H1 (cell line): Measurements from ENCODE around the gene ZFP36L2. TPM values are rescaled to one million over a fixed set of nuclear protein-coding genes. Genes with fewer than 3 reads are reported as not detected.

Experiments
- CTCF ChIA-PET: fragments of 300-600 bp; sonication (Branson Sonifier 250); formaldehyde crosslinking; loops from one replicate; lab custom pipeline; 2021; ENCODE audit not compliant: partially characterized antibody; lab: Charles Lee
- POLR2A ChIA-PET: fragments of 300-600 bp; sonication (Branson Sonifier 250); formaldehyde crosslinking; loops from one replicate; lab custom pipeline; 2021; ENCODE audit warnings: inconsistent platforms; ENCODE audit not compliant: partially characterized antibody; lab: Charles Lee
- DNase-seq, 2 experiments: peaks; one replicate each; pipeline versions ENCODE4 v3.0.0 to v3.0.0-alpha.2; 2010 to 2022; ENCODE audit warnings: low spot score in 2 of 2, low read depth in 1 of 2, mixed read lengths in 1 of 2
- FAIRE-seq: peaks from 2 replicates; lab custom pipeline; 2011; peaks lifted over from hg19 to GRCh38; lab: Jason Lieb, UNC
- H2AFZ ChIP-seq: 2 replicates; pipeline ENCODE4 v1.8.1; 2012; ENCODE audit warnings: low read length, inconsistent platforms
- H2AK5ac ChIP-seq: 2 replicates; pipeline ENCODE4 v1.6.1; 2013; ENCODE audit warnings: low read depth, low read length
- H2BK120ac ChIP-seq: replicated peaks from 2 replicates; pipeline ENCODE3; 2013; ENCODE audit warnings: low read depth, low read length, inconsistent platforms
- H2BK12ac ChIP-seq: 2 replicates; pipeline ENCODE4 v1.6.1; 2013; ENCODE audit warnings: low read depth, low read length
- H2BK15ac ChIP-seq: 2 replicates; pipeline ENCODE4 v1.6.1; 2013; ENCODE audit warnings: low read length
- H2BK20ac ChIP-seq: 2 replicates; pipeline ENCODE4 v1.6.1; 2013; ENCODE audit warnings: low read length
- H2BK5ac ChIP-seq: 2 replicates; pipeline ENCODE4 v1.6.1; 2013; ENCODE audit warnings: low read depth, low read length
- H3K14ac ChIP-seq: 2 replicates; pipeline ENCODE4 v1.6.1; 2013; ENCODE audit warnings: inconsistent platforms; ENCODE audit not compliant: insufficient read length
- H3K18ac ChIP-seq: 2 replicates; pipeline ENCODE4 v1.6.1; 2013; ENCODE audit warnings: low read length; ENCODE audit errors: extremely low read depth
- H3K23ac ChIP-seq: 2 replicates; pipeline ENCODE4 v1.6.1; 2013; ENCODE audit warnings: inconsistent platforms; ENCODE audit not compliant: insufficient read length
- H3K23me2 ChIP-seq: 2 replicates; pipeline ENCODE4 v1.6.1; 2013; ENCODE audit warnings: low read depth, low read length
- H3K27ac ChIP-seq: 2 replicates; pipeline ENCODE4 v1.6.1; 2011; ENCODE audit warnings: low read depth, low read length, inconsistent platforms
- H3K27me3 ChIP-seq, 4 experiments: replicated peaks in 1 of 4; 1 replicate in 1 of 4; 2 replicates in 3 of 4; pipeline versions ENCODE4 v1.6.1 to v1.8.1; 2011 to 2013; ENCODE audit warnings: low read length in 3 of 4, mild to moderate bottlenecking in 3 of 4, inconsistent platforms in 2 of 4, mixed read lengths in 2 of 4, moderate library complexity in 1 of 4; ENCODE audit not compliant: control insufficient read depth in 3 of 4, insufficient read depth in 3 of 4; ENCODE audit errors: extremely low read depth in 1 of 4
- H3K36me3 ChIP-seq, 4 experiments: 2 replicates each; pipeline versions ENCODE4 v1.6.1 to v1.8.1; 2011 to 2013; ENCODE audit warnings: mild to moderate bottlenecking in 4 of 4, low read length in 3 of 4, moderate library complexity in 2 of 4, control low read depth in 1 of 4, inconsistent platforms in 1 of 4; ENCODE audit not compliant: insufficient read depth in 4 of 4, control insufficient read depth in 2 of 4
- H3K4ac ChIP-seq: replicated peaks from 2 replicates; pipeline ENCODE3; 2013; ENCODE audit warnings: low read length, low read depth, mixed read lengths, inconsistent platforms; ENCODE audit not compliant: insufficient read length
- H3K4me1 ChIP-seq, 4 experiments: replicated peaks in 1 of 4; 1 replicate in 1 of 4; 2 replicates in 3 of 4; pipeline versions ENCODE4 v1.6.1 to v1.8.1; 2011 to 2013; ENCODE audit warnings: low read length in 3 of 4, inconsistent platforms in 2 of 4, mixed read lengths in 1 of 4; ENCODE audit not compliant: insufficient read depth in 4 of 4, control insufficient read depth in 3 of 4
- H3K4me2 ChIP-seq, 2 experiments: 2 replicates each; pipeline versions ENCODE4 v1.6.1 to v1.8.1; 2011 to 2013; ENCODE audit warnings: low read depth in 2 of 2, low read length in 2 of 2, control low read depth in 1 of 2, inconsistent platforms in 1 of 2, mild to moderate bottlenecking in 1 of 2; ENCODE audit not compliant: insufficient read depth in 1 of 2
- H3K4me3 ChIP-seq, 4 experiments: fragments of 200-600, 300-600 bp in 1 of 4; sonication (generic), shearing (Covaris generic), sonication (Bioruptor Twin) in 1 of 4; 2 replicates each; pipeline versions ENCODE4 v1.5.1 to v1.8.1; 2011 to 2016; ENCODE audit warnings: low read length in 4 of 4, low read depth in 3 of 4, control low read depth in 2 of 4, inconsistent platforms in 2 of 4, mild to moderate bottlenecking in 2 of 4, mixed read lengths in 1 of 4, moderate library complexity in 1 of 4; ENCODE audit not compliant: insufficient read depth in 2 of 4; ENCODE audit errors: extremely low read depth in 1 of 4
- H3K56ac ChIP-seq: replicated peaks from 2 replicates; pipeline ENCODE3; 2013; ENCODE audit warnings: low read depth, mild to moderate bottlenecking, mixed read lengths, low read length, inconsistent platforms; ENCODE audit not compliant: insufficient read length
- H3K79me1 ChIP-seq: 2 replicates; pipeline ENCODE4 v1.6.1; 2013; ENCODE audit warnings: low read depth, low read length, control low read depth
- H3K79me2 ChIP-seq, 2 experiments: 2 replicates each; pipeline versions ENCODE4 v1.6.1 to v1.8.1; 2012 to 2013; ENCODE audit warnings: low read length in 2 of 2, mild to moderate bottlenecking in 2 of 2, inconsistent platforms in 1 of 2; ENCODE audit not compliant: insufficient read depth in 2 of 2, control insufficient read depth in 1 of 2
- H3K9ac ChIP-seq, 4 experiments: replicated peaks in 1 of 4; 1 replicate in 1 of 4; 2 replicates in 3 of 4; pipeline versions ENCODE4 v1.6.1 to v1.8.1; 2011 to 2013; ENCODE audit warnings: low read depth in 3 of 4, low read length in 3 of 4, control low read depth in 2 of 4, mild to moderate bottlenecking in 2 of 4, moderate library complexity in 2 of 4, inconsistent platforms in 1 of 4; ENCODE audit errors: extremely low read depth in 1 of 4
- H3K9me3 ChIP-seq, 2 experiments: 2 replicates each; pipeline versions ENCODE4 v1.6.1 to v1.8.1; 2012 to 2013; ENCODE audit warnings: mild to moderate bottlenecking in 2 of 2, moderate library complexity in 2 of 2, control low read depth in 1 of 2, inconsistent platforms in 1 of 2, low read depth in 1 of 2, low read length in 1 of 2, mixed read lengths in 1 of 2; ENCODE audit not compliant: insufficient read depth in 2 of 2
- H4K20me1 ChIP-seq, 2 experiments: replicated peaks in 1 of 2; 2 replicates each; pipeline versions ENCODE3 to v1.8.1; 2011 to 2013; ENCODE audit warnings: inconsistent platforms in 2 of 2, low read length in 2 of 2, mild to moderate bottlenecking in 1 of 2; ENCODE audit not compliant: insufficient read depth in 2 of 2, control insufficient read depth in 1 of 2
- H4K5ac ChIP-seq: 2 replicates; pipeline ENCODE4 v1.6.1; 2013; ENCODE audit warnings: low read length, low read depth, mixed read lengths, inconsistent platforms; ENCODE audit not compliant: insufficient read length
- H4K8ac ChIP-seq: 2 replicates; pipeline ENCODE4 v1.8.0; 2013; ENCODE audit warnings: mild to moderate bottlenecking, moderate library complexity, low read length, inconsistent platforms; ENCODE audit not compliant: insufficient read depth; ENCODE audit errors: extremely low read depth
- H4K91ac ChIP-seq: replicated peaks from 2 replicates; pipeline ENCODE3; 2013; ENCODE audit warnings: low read length, mixed read lengths, inconsistent platforms; ENCODE audit not compliant: insufficient read length
- CBX5 ChIP-seq: fragments of 300-800, 300-1000 bp; sonication (generic); IDR thresholded peaks from 2 replicates; pipeline ENCODE4 v1.7.1; 2016; ENCODE audit warnings: antibody characterized with exemption, low read length, low read depth
- KDM1A ChIP-seq: fragments of 200-600, 300-600 bp; sonication (generic); IDR thresholded peaks from 2 replicates; pipeline ENCODE4 v1.7.1; 2016; ENCODE audit warnings: mild to moderate bottlenecking, low read length, borderline replicate concordance
- SP2 ChIP-seq: IDR thresholded peaks from 2 replicates; pipeline ENCODE4 v1.6.1; 2012; ENCODE audit warnings: mild to moderate bottlenecking, low read length, inconsistent platforms
- SP4 ChIP-seq: IDR thresholded peaks from 2 replicates; pipeline ENCODE4 v1.6.1; 2012; ENCODE audit warnings: low read length, inconsistent platforms
- WGBS, 2 experiments: shearing (Covaris generic) in 1 of 2; methylation state at CpG; one replicate each; pipeline versions ENCODE4 v1.1.6 to v1.1.7; 2013 to 2015; ENCODE audit warnings: low lambda C conversion rate in 2 of 2, mixed read lengths in 2 of 2, inconsistent platforms in 1 of 2, low coverage in 1 of 2, missing lambda C conversion rate in 1 of 2; ENCODE audit not compliant: insufficient replicate concordance in 2 of 2, insufficient coverage in 1 of 2, insufficient read length in 1 of 2; ENCODE audit errors: extremely low coverage in 1 of 2, missing lambda C conversion rate in 1 of 2; 5-methylcytosine and 5-hydroxymethylcytosine counted together
- polyA plus RNA-seq, 7 experiments: library from polyadenylated mRNA; depleted of rRNA in 3 of 7; stranded (reverse) in 5 of 7; unstranded in 2 of 7; fragments of >200 nt in 5 of 7; fragments of 200-250 nt in 2 of 7; gene quantifications; 1 replicate in 5 of 7; 2 replicates in 1 of 7; 4 replicates in 1 of 7; pipeline versions ENCODE4 v1.2.1 to v1.2.3, GENCODE V29; 2011 to 2013; ENCODE audit warnings: missing spikeins in 2 of 7, mixed read lengths in 2 of 7
- total RNA-seq: library from RNA; stranded (reverse); fragmentation: NEBNext Ultra II Directional; extraction: Animal tissue kit (Norgen Biotek cat#: 25700); gene quantifications from 2 replicates; pipeline ENCODE4 v1.2.1, GENCODE V29; 2021

The ZFP36L2 gene
- total and polyA plus RNA-seq, 2 of the 8 experiments (the other 6 are each of a cell fraction or from before 2014, with no cell fraction given) = 13.4 to 102 TPM

DNA sequence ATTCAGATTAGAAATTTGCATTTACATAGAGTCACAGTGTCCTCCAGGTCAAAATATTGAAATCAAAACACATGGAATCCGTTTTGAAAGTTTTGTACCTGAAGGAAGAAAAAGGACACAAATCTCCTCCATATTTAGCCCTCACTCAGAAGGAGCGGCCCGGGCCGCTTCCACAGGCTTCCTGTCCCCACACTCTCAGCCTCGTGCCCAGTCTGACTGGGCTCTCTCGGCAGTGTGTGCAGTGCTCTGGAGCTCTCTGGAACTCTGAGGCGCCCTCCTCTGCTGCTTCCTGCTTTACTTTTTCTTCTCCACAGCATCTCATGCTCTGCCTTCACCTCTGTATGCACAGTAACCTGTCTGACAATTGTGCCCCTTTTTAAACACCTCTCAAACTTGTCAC, 22.2 kb upstream of the ZFP36L2 start:
- Histone ChIP-seq H3K56ac (no peak overlapping the region), H2AK5ac (no peak overlapping the region), H3K4me3 (no peak overlapping the region), H2BK15ac (no peak overlapping the region), H3K79me1 (no peaks in the 10 kb centered on the region), H3K27me3 (no peaks in the 10 kb centered on the region), H3K23me2 (no peaks in the 10 kb centered on the region; the same call in 1 of the 2 replicates), H3K23ac (no peak overlapping the region), H3K9ac (no peak overlapping the region), H4K20me1 (no peaks in the 10 kb centered on the region), H2AFZ (no peak overlapping the region), H3K36me3 (no peaks in the 10 kb centered on the region), H3K9me3 (no peaks in the 10 kb centered on the region), H3K14ac (no peak overlapping the region), H4K91ac (no peak overlapping the region), H3K18ac (no peak overlapping the region), H4K8ac (peak overlapping the region; percentile 42; the same call in 1 of the 2 replicates), H2BK120ac (no peak overlapping the region), H3K4ac (no peak overlapping the region), H3K4me1 (peaks cover 0 to 8% (median 0%) of the 10 kb centered on the region in 4 experiments; a peak in 3 of 7 replicates), H3K27ac (no peak overlapping the region)
- ChIA-PET CTCF (interaction anchor here (0.6 to 2.2 kb wide), 9 partner anchors 8 to 448 kb away, joined by 3 to 14 read pairs (median 4); no protein-coding TSS in a partner anchor), POLR2A (no interaction called here)
- no peak for DNase-seq
- no peak for FAIRE-seq
- WGBS, 2 experiments = 94% methylated on average over 7 of the region's 7 CpGs; no CpG with 5 or more reads in 1 of the 2 experiments
- TF ChIP-seq SP4 = no peak
- TF ChIP-seq SP2 = no peak
- TF ChIP-seq CBX5 = no peak
- no peak for TF ChIP-seq KDM1A
- TF ChIP-seq, all 59 proteins: peak for 0
- Histone ChIP-seq H2BK20ac (no peak overlapping the region), H3K4me2 (no peak overlapping the region), H2BK12ac (no peak overlapping the region), H3K79me2 (no peaks in the 10 kb centered on the region), H4K5ac (no peak overlapping the region), H2BK5ac (no peak overlapping the region)
